B cell (primary cell): Measurements from ENCODE around the gene COPA. TPM values are rescaled to one million over a fixed set of nuclear protein-coding genes. Genes with fewer than 3 reads are reported as not detected.

Experiments
- ATAC-seq: fragments of 200-7000 bp; cut with Tn5 transposase; one replicate; pipeline ENCODE4 v1.10.0; 2021; ENCODE audit warnings: low read depth, mild to moderate bottlenecking, moderate number of reproducible peaks, moderate library complexity
- CTCF ChIA-PET: fragments of 350-600 bp; sonication (Branson Sonifier 250); formaldehyde crosslinking; loops from one replicate; lab custom pipeline; 2021; ENCODE audit warnings: antibody characterized with exemption, inconsistent platforms; lab: Charles Lee
- POLR2A ChIA-PET: fragments of 350-600 bp; sonication (Branson Sonifier 250); formaldehyde crosslinking; loops from one replicate; lab custom pipeline; 2021; ENCODE audit warnings: antibody characterized with exemption; lab: Charles Lee
- DNase-seq: peaks from one replicate; pipeline ENCODE4 v3.0.0; 2013
- H2AFZ ChIP-seq: 2 replicates; pipeline ENCODE4 v1.6.1; 2012; ENCODE audit warnings: mild to moderate bottlenecking, low read depth, low read length; ENCODE audit not compliant: insufficient read depth, poor library complexity, severe bottlenecking
- H3K27ac ChIP-seq, 2 donors: 1 replicate in 1 of 2; 2 replicates in 1 of 2; pipeline ENCODE4 v1.5.1; 2012 to 2013; ENCODE audit warnings: low read length in 2 of 2, mild to moderate bottlenecking in 2 of 2, moderate library complexity in 1 of 2
- H3K27me3 ChIP-seq, 4 experiments: fragments of 200-600 bp in 1 of 4; sonication (generic) in 1 of 4; replicated peaks in 1 of 4; 1 replicate in 2 of 4; 2 replicates in 2 of 4; pipeline versions ENCODE4 v1.6.1 to v1.7.0; 2013 to 2016; ENCODE audit warnings: low read length in 3 of 4, mild to moderate bottlenecking in 2 of 4, mixed read lengths in 1 of 4, moderate library complexity in 1 of 4; ENCODE audit not compliant: insufficient read depth in 4 of 4, control insufficient read depth in 3 of 4; ENCODE audit errors: control extremely low read depth in 1 of 4
- H3K36me3 ChIP-seq, 2 experiments: replicated peaks in 1 of 2; 1 replicate in 1 of 2; 2 replicates in 1 of 2; pipeline versions ENCODE4 v1.6.1 to v1.7.1; 2013; ENCODE audit warnings: low read length in 1 of 2; ENCODE audit not compliant: insufficient read depth in 2 of 2, control insufficient read depth in 1 of 2; ENCODE audit errors: control extremely low read depth in 1 of 2, extremely low read depth in 1 of 2
- H3K4me1 ChIP-seq, 2 donors: fragments of 200-600 bp in 1 of 2; sonication (generic) in 1 of 2; 1 replicate in 1 of 2; 2 replicates in 1 of 2; pipeline versions ENCODE4 v1.5.1 to v1.6.1; 2013 to 2017; ENCODE audit warnings: low read length in 2 of 2; ENCODE audit not compliant: control insufficient read depth in 2 of 2, insufficient read depth in 2 of 2
- H3K4me2 ChIP-seq: replicated peaks from 2 replicates; pipeline ENCODE3; 2012; ENCODE audit warnings: mild to moderate bottlenecking, low read depth, low read length; ENCODE audit not compliant: poor library complexity, severe bottlenecking
- H3K4me3 ChIP-seq, 5 experiments: fragments of 200-600 bp in 1 of 5; sonication (generic) in 1 of 5; 1 replicate in 3 of 5; 2 replicates in 2 of 5; pipeline versions ENCODE4 v1.5.1 to v1.7.0; 2011 to 2016; ENCODE audit warnings: low read length in 4 of 5, mild to moderate bottlenecking in 4 of 5, low read depth in 2 of 5, control low read depth in 1 of 5, moderate library complexity in 1 of 5; ENCODE audit not compliant: insufficient read depth in 1 of 5; ENCODE audit errors: control extremely low read depth in 1 of 5, extremely low read depth in 1 of 5
- H3K79me2 ChIP-seq: fragments of 200-600 bp; sonication (generic); one replicate; pipeline ENCODE4 v1.6.0; 2016; ENCODE audit warnings: low read length; ENCODE audit not compliant: control insufficient read depth, insufficient read depth
- H3K9ac ChIP-seq: fragments of 200-600 bp; sonication (generic); 2 replicates; pipeline ENCODE4 v1.6.1; 2017; ENCODE audit warnings: mild to moderate bottlenecking, low read length, moderate library complexity
- H3K9me3 ChIP-seq, 3 donors: one replicate each; pipeline versions ENCODE4 v1.6.1 to v1.7.1; 2013; ENCODE audit warnings: low read length in 2 of 3; ENCODE audit not compliant: control insufficient read depth in 2 of 3, insufficient read depth in 1 of 3; ENCODE audit errors: control extremely low read depth in 1 of 3
- H4K20me1 ChIP-seq: 2 replicates; pipeline ENCODE4 v1.6.0; 2012; ENCODE audit warnings: mild to moderate bottlenecking, low read length; ENCODE audit not compliant: insufficient read depth, control insufficient read depth, poor library complexity, severe bottlenecking
- H3K27ac Mint-ChIP-seq: one replicate; pipeline ENCODE4 v1.8.0; 2021; ENCODE audit warnings: mixed read lengths
- H3K27me3 Mint-ChIP-seq: one replicate; pipeline ENCODE4 v1.8.0; 2021; ENCODE audit warnings: mixed read lengths
- H3K4me1 Mint-ChIP-seq: one replicate; pipeline ENCODE4 v1.8.0; 2021; ENCODE audit warnings: mixed read lengths
- H3K4me3 Mint-ChIP-seq: one replicate; pipeline ENCODE4 v1.8.0; 2021; ENCODE audit warnings: mixed read lengths
- H3K9me3 Mint-ChIP-seq: one replicate; pipeline ENCODE4 v1.8.0; 2022; ENCODE audit warnings: mixed read lengths; ENCODE audit not compliant: insufficient read depth
- EZH2 ChIP-seq: IDR thresholded peaks from 2 replicates; pipeline ENCODE4 v1.6.1; 2012; ENCODE audit warnings: borderline replicate concordance, low read depth, mild to moderate bottlenecking, moderate library complexity, low read length; ENCODE audit not compliant: insufficient read depth, poor library complexity, severe bottlenecking
- WGBS: methylation state at CpG from one replicate; pipeline ENCODE4 v1.1.5; 2013; ENCODE audit warnings: missing lambda C conversion rate; ENCODE audit not compliant: insufficient coverage; 5-methylcytosine and 5-hydroxymethylcytosine counted together
- intact Hi-C: fragments of 100-400 bp; cut with micrococcal nuclease; formaldehyde crosslinking; loops from one replicate; pipeline ENCODE4 v1.10.0; 2022
- polyA plus RNA-seq: library from polyadenylated mRNA; depleted of rRNA; stranded (reverse); fragments of >200 nt; gene quantifications from 2 replicates; pipeline ENCODE4 v1.2.3, GENCODE V29; 2012
- total RNA-seq, 2 donors: library from RNA; stranded (reverse); fragments of 120-200 nt in 1 of 2; gene quantifications; 1 replicate in 1 of 2; 2 replicates in 1 of 2; pipeline versions ENCODE4 v1.2.3 to v1.2.4, GENCODE V29; 2013 to 2022
- TF ChIP-seq, protein P1 (sequence below): fragments of 200-600 bp; IDR thresholded peaks from one replicate; pipeline ENCODE4 v1.8.0; 2022; ENCODE audit warnings: antibody characterized with exemption, mild to moderate bottlenecking

COPA gene
- total and polyA plus RNA-seq, 2 donors (not counting 1 experiment from before 2014, with no cell fraction given): 39.1 to 168 TPM

DNA sequence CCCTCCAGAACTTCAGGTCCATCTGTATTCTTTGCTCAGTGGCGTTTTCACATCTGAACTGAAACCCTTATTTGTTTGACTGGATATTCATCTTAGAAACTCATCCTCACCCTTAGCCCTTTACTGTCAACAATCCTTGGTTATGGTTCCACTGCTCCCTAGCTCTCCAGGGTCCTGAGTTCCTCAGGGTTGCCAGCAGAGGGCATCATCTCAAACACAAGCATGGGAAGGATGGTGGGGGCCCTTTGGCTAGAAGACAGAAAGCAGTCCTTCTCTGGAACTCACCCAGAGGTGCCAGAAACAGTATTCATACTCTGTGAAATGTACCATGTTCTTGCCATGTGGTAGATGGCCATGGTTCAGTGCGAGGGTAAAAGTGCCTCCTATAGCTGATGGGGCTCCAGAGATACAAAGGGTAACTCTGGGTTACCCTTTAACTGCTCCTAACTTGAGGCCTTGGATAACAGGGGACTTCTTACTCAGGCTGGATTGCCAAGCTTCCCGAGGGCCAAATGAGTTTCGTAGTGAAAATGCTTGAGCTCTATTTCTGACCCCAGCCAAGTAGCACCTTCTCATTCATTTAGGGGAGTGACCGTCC is 11.4 kb upstream of the COPA start:
- H3K27me3 Mint-ChIP-seq: no peaks in the 10 kb centered on the region
- Histone ChIP-seq H3K79me2 (peaks cover 6% of the 10 kb centered on the region), H3K9me3 (no peaks in the 10 kb centered on the region), H3K36me3 (peaks cover 8 to 87% of the 10 kb centered on the region in 2 experiments), H3K27ac (no peak overlapping the region), H3K9ac (no peak overlapping the region), H3K27me3 (no peaks in the 10 kb centered on the region), H3K4me1 (no peaks in the 10 kb centered on the region), H3K4me2 (no peak overlapping the region), H2AFZ (no peak overlapping the region), H4K20me1 (peaks cover 5% of the 10 kb centered on the region), H3K4me3 (no peak overlapping the region)
- TF ChIP-seq EZH2: no peak
- TF ChIP-seq, protein P1, sequence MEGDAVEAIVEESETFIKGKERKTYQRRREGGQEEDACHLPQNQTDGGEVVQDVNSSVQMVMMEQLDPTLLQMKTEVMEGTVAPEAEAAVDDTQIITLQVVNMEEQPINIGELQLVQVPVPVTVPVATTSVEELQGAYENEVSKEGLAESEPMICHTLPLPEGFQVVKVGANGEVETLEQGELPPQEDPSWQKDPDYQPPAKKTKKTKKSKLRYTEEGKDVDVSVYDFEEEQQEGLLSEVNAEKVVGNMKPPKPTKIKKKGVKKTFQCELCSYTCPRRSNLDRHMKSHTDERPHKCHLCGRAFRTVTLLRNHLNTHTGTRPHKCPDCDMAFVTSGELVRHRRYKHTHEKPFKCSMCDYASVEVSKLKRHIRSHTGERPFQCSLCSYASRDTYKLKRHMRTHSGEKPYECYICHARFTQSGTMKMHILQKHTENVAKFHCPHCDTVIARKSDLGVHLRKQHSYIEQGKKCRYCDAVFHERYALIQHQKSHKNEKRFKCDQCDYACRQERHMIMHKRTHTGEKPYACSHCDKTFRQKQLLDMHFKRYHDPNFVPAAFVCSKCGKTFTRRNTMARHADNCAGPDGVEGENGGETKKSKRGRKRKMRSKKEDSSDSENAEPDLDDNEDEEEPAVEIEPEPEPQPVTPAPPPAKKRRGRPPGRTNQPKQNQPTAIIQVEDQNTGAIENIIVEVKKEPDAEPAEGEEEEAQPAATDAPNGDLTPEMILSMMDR: peak; percentile 48
- peak; percentile 43 for ATAC-seq
- no peaks in the 10 kb centered on the region for H3K4me1 Mint-ChIP-seq
- no peak overlapping the region for H3K4me3 Mint-ChIP-seq
- POLR2A ChIA-PET: no interaction called here
- H3K27ac Mint-ChIP-seq: no peak overlapping the region
- intact Hi-C loops: loop anchor here (1.0 to 2.0 kb wide), 2 partner anchors 22 to 253 kb away; no protein-coding TSS in a partner anchor
- CTCF ChIA-PET: interaction anchor here (0.5 to 5.8 kb wide), 14 partner anchors 8 to 255 kb away, joined by 3 to 79 read pairs (median 4); no protein-coding TSS in a partner anchor
- no peaks in the 10 kb centered on the region for H3K9me3 Mint-ChIP-seq
- peak; percentile 36 for DNase-seq
- WGBS: 100% methylated on average over 4 of the region's 5 CpGs

DNA sequence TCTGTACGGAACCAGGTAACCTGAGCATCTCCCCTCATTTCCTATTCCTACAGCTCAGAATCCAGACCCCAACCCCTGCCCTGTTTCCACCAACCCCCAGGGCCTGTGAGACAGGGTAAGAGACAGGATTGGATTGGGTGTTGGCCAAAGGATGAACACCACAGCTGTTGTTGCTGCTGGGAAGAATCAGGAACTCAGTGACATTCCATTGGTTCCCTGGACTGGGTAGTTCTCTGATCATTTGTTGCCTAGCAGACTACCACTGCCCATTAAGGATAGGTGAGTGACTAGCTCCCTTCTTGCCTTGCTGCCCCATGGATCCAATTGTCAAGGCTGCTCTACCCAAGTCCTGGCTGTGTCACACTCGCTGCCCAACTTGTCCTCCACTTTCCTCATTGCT is 10.2 kb upstream of the COPA start:
- ChIA-PET POLR2A (no interaction called here), CTCF (interaction anchor here (0.8 to 5.8 kb wide), 7 partner anchors 11 to 257 kb away, joined by 3 to 79 read pairs (median 9); no protein-coding TSS in a partner anchor)
- no peak overlapping the region for H3K9ac ChIP-seq
- Mint-ChIP-seq H3K9me3 (no peaks in the 10 kb centered on the region), H3K4me1 (no peaks in the 10 kb centered on the region), H3K27ac (no peak overlapping the region), H3K27me3 (no peaks in the 10 kb centered on the region), H3K4me3 (no peak overlapping the region)
- H3K27me3 ChIP-seq: no peaks in the 10 kb centered on the region
- 100% methylated on average over 1 of the region's 2 CpGs for WGBS
- intact Hi-C loops: no loop called here
- no peak overlapping the region for H3K4me3 ChIP-seq
- no peak for DNase-seq
- ATAC-seq: no peak
- H3K4me1 ChIP-seq: no peaks in the 10 kb centered on the region
- peaks cover 6% of the 10 kb centered on the region for H4K20me1 ChIP-seq
- no peak for TF ChIP-seq EZH2
- TF ChIP-seq, protein P1: no peak
- H3K79me2 ChIP-seq: peaks cover 12% of the 10 kb centered on the region
- H3K36me3 ChIP-seq: peaks cover 8 to 93% of the 10 kb centered on the region in 2 experiments
- no peaks in the 10 kb centered on the region for H3K9me3 ChIP-seq
- no peak overlapping the region for H3K27ac ChIP-seq
- no peak overlapping the region for H2AFZ ChIP-seq
- H3K4me2 ChIP-seq: no peak overlapping the region
